Activated CD4-positive, alpha-beta T cell treated with anti-CD3 and anti-CD28 coated beads, Interleukin-2, amount 50 U/mL, for 4 hours (primary cell): Measurements from ENCODE around the gene CYTH2.
A peak's percentile ranks its signal among the peaks of the same experiment; 100 is the strongest.

ENCODE experiments used
- DNase-seq, 2 experiments: peaks; one replicate each; pipeline ENCODE4 v3.0.0-alpha.2; 2020

CYTH2 gene

GRCh38 chr19:48496959-48497727 lies 28.0 kb downstream of the CYTH2 start:
- DNase-seq: no peak

- no peak for DNase-seq
These were observed 28.8 kb downstream of the CYTH2 start for GRCh38 chr19:48497728-48498594.

DNA sequence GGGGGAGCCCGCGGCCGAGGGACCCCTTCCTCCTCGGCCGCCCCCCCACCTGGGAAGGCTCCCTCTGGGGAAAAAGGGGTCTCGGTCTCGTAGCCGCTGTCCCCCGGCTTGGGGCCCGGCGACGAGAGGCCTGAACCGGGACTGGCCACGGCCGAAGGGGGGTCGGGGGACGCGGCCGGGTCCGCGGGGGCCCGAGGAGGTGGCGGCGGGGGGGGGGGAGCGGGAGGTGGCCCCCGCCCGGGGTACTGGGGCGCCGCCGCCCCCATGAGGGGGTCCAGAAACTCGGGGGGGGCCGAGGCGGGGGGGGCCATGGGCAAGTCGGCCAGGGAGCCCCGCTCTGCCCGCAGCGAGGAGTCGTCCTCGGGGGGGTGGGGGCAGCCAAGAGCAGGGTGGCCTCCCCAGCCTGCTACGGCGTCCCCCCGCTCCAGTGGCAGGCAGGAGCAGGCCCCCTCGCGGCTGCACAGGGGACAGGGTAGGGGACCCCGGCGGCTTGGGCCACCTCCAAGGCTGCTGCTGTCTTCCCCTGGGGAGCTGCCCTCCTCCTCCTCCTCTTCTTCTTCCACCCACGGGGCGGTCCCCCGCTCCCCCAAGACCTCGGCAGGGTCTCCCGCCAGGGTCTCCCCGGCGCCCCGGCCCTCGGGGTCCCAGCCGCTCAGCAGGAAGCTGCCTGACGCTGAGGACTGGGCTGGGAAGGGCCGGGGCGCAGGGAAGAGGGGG lies 29.6 kb downstream of the CYTH2 start:
- no peak for DNase-seq

- DNase-seq: no peak
These were observed 30.3 kb downstream of the CYTH2 start for GRCh38 chr19:48499316-48500090.

DNA sequence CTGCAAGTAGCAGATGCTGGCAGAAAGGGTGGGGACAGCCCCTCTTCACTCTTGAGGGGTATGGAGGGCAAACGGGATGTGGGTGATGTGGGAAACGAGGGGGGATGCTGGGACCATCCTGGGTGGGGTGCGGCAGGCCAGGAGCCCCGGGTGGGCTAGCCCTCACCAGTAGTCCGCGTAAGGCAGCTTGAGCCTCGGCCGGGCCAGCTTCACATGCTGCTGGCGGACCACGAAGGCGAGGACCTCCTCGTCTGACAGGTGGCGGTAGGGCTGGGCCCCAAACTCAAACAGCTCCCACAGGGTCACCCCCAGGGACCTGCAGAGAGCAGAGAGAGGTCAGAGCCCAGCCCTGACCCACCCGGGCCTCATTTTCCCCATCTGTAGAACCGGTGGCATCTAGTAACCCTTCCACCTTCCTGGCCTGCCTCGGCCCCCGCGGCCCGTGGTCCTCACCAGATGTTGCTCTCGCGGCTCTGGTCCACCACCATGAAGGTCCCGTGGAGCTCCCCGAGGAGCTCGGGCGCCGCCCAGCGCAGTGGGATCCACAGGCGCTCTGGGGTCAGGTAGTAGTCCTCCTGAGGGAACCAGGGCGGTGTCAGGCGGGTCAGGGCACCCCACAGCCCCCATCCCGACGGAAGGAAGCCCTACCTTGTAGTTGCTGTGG lies 31.8 kb downstream of the CYTH2 start:
- DNase-seq: no peak

DNA sequence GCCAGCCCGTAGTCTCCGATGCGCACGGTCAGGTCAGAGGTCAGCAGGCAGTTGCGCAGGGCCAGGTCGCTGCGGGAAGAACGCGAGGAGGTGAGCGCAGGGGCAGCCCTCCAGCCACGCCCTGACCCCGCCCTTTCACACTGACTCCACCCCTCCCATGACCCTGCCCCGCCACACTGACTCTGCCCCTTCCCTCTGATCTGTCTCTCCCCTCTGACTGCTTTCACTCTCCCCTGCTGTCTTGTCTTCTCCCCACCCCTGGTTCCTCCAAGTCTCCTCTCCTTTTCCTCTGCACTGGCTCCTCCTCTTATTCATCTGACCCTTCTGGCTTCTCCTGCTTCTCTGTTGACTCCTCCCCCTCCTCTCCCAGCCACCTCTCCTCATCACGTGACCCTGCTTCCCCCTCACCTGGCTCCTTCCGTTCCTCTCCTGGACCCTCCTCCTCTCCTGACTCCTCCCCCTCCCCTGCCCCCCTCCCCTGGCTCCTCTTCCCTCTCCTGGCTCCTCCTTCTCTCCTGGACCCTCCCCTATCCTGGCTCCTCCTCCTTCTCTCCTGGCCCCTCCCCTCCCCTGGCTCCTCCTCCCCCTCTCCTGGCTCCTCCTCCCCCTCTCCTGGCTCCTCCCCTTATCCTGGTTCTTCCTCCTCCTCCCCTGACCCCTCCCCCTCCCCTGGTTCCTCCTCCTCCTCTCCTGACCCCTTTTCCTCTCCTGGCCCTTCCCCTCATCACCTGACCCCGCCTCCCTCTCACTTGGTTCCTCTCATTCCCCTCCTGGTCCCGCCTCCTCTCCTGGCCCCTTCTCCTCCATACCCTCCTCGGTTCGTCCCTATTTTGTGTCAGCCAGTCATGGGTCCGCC lies 32.6 kb downstream of the CYTH2 start:
- DNase-seq: peak; percentile 37 to 72

GRCh38 chr19:48502350-48503018 lies 33.3 kb downstream of the CYTH2 start:
- DNase-seq: peak in 1 of 2 experiments; percentile 75

GRCh38 chr19:48506138-48506733 lies 37.1 kb downstream of the CYTH2 start:
- DNase-seq: no peak

GRCh38 chr19:48507911-48508439 lies 38.8 kb downstream of the CYTH2 start:
- no peak for DNase-seq

GRCh38 chr19:48508729-48509411 lies 39.7 kb downstream of the CYTH2 start:
- no peak for DNase-seq

GRCh38 chr19:48509467-48510194 lies 40.5 kb downstream of the CYTH2 start:
- DNase-seq: no peak

GRCh38 chr19:48510421-48511268 lies 41.5 kb downstream of the CYTH2 start:
- DNase-seq: peak; percentile 69 to 75

GRCh38 chr19:48511321-48511731 lies 42.2 kb downstream of the CYTH2 start:
- DNase-seq: no peak

DNA sequence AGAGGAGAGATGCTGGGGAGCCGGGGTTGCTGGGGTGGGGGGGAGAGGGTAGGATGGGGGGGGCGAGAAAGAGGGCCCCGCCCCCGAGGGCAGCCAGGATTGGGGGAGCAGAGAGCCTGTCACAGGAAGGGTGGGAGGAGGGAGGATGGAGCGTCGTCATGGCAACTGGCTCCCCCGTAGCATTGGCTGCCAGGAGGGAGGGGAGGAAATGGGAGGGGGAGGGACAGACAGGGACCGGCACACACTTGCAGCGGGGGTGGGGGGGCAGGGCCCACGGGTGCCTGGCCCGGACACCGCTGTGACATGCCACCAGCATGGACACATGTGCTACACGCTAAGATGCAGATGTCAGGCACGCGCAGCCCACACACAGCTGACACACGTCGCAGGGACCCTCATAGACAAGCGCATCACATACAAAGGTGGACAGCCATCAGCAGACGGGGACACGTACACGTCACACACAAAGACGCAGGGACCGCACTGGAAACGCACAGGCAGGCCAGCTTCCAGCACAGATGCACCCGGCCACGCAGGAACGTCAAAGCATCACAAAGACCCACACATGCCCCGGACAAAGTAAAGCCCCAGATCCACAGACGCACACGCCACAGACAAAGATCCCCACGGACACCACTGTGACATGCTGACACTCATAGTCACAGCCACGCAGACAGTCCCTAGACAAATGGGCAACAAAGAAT lies 42.8 kb downstream of the CYTH2 start, which contains the start of gene LMTK3:
LMTK3 (minus strand) TSS at position 36 of the 704 bp plus-strand sequence. CDS start 259 bp downstream, outside the sequence.
- peak; percentile 70 to 75 for DNase-seq

DNA sequence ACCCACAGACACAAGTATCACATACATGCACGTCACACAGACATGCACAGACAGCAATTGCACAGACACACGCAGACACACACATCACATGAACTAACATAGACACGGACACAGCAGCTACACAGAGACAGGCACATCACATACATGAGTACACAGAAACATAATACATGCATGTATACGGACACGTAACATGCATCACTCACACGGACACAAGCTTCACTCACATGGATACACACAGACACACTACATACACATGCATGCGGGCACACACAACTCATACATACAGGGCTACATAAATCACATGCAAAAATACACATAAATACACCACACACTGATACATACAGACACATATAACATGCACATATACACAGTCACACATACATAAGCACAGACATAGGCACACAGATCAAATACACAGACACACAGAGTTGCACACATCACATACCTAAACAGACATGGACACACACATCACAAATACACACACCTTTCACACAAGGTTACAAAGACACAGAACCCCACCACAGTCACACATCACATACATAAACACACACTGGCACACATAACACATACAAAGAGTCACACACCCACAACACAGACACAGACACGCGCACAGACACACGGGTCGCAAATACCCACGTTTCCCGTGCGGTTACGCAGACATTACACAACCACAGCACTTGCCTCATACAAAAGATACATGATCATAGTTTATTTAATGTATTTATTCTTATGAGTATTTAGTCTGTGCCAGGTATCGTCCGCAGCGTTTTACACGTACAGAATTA lies 43.5 kb downstream of the CYTH2 start:
- DNase-seq: no peak
